SU-DHL-6 (cell line): ENCODE data around the gene MAST4.

ENCODE experiments used
- H2AFZ ChIP-seq: fragments of 200-600 bp; sonication (generic); 2 replicates; pipeline ENCODE4 v1.6.1; 2014; ENCODE audit warnings: low read depth, mild to moderate bottlenecking, moderate library complexity, mixed read lengths, antibody characterized with exemption, low read length; ENCODE audit not compliant: severe bottlenecking
- H3F3A ChIP-seq: fragments of 200-600 bp; shearing (Covaris generic); 2 replicates; pipeline ENCODE4 v1.6.0; 2016; ENCODE audit warnings: antibody characterized with exemption, mild to moderate bottlenecking; ENCODE audit not compliant: insufficient read depth
- H3K27ac ChIP-seq: fragments of 200-600 bp; sonication (generic); 2 replicates; pipeline ENCODE4 v1.5.1; 2016; ENCODE audit warnings: low read depth, mild to moderate bottlenecking, low read length, moderate library complexity, mixed read lengths
- H3K27me3 ChIP-seq: fragments of 200-600 bp; sonication (generic), shearing (Covaris generic); 2 replicates; pipeline ENCODE4 v1.6.0; 2014; ENCODE audit warnings: mild to moderate bottlenecking, low read length
- H3K36me3 ChIP-seq: fragments of 200-600 bp; sonication (generic); 2 replicates; pipeline ENCODE4 v1.6.1; 2014; ENCODE audit warnings: mild to moderate bottlenecking, low read length, mixed read lengths
- H3K4me2 ChIP-seq: fragments of 300-600, 200-600 bp; shearing (Covaris generic), sonication (generic); 2 replicates; pipeline ENCODE4 v1.6.0; 2014; ENCODE audit warnings: low read length, low read depth, mild to moderate bottlenecking; ENCODE audit not compliant: poor library complexity, severe bottlenecking
- H3K4me3 ChIP-seq: fragments of 200-600 bp; sonication (generic); 2 replicates; pipeline ENCODE4 v1.5.1; 2014; ENCODE audit warnings: antibody characterized with exemption, low read length, mild to moderate bottlenecking, mixed read lengths; ENCODE audit not compliant: insufficient read depth, poor library complexity, severe bottlenecking
- H3K79me2 ChIP-seq: fragments of 200-600 bp; sonication (generic); 2 replicates; pipeline ENCODE4 v1.6.1; 2014; ENCODE audit warnings: mild to moderate bottlenecking, low read length, moderate library complexity; ENCODE audit not compliant: insufficient read depth
- H3K9ac ChIP-seq: fragments of 200-600 bp; sonication (generic); 2 replicates; pipeline ENCODE4 v1.7.0; 2014; ENCODE audit warnings: mild to moderate bottlenecking, low read length
- H3K9me2 ChIP-seq: fragments of 200-600 bp; sonication (generic); replicated peaks from 2 replicates; pipeline ENCODE4 v1.6.1; 2014; ENCODE audit warnings: low read length; ENCODE audit not compliant: insufficient read depth
- H3K9me3 ChIP-seq: fragments of 200-600 bp; sonication (generic); 2 replicates; pipeline ENCODE4 v1.6.1; 2014; ENCODE audit warnings: low read length, mixed read lengths; ENCODE audit not compliant: insufficient read depth
- H4K20me1 ChIP-seq: fragments of 200-600 bp; sonication (generic); 2 replicates; pipeline ENCODE4 v1.6.1; 2014; ENCODE audit warnings: low read depth, mild to moderate bottlenecking, antibody characterized with exemption, low read length, moderate library complexity, mixed read lengths
- CTCF ChIP-seq: fragments of 200-600 bp; sonication (generic); IDR thresholded peaks from one replicate; pipeline ENCODE4 v1.5.1; 2017; ENCODE audit warnings: antibody characterized with exemption, mild to moderate bottlenecking, low read length, moderate library complexity; ENCODE audit not compliant: insufficient read depth, poor library complexity, severe bottlenecking
- EZH2phosphoT487 ChIP-seq: fragments of 200-600 bp; sonication (generic), shearing (Covaris generic); conservative IDR thresholded peaks from 2 replicates; pipeline ENCODE4 v1.6.1; 2018; ENCODE audit warnings: mild to moderate bottlenecking, antibody characterized with exemption, low read length, moderate library complexity, mixed read lengths

MAST4 gene

GRCh38 chr5:66886941-66887340 lies 290.7 kb downstream of the MAST4 start:
- Histone ChIP-seq H3K27me3 (no peaks in the 10 kb centered on the region), H3K27ac (no peak overlapping the region), H3K4me3 (no peak overlapping the region), H3K9me2 (no peaks in the 10 kb centered on the region), H3K4me2 (no peak overlapping the region), H3K79me2 (no peaks in the 10 kb centered on the region), H3F3A (no peaks in the 10 kb centered on the region), H4K20me1 (no peaks in the 10 kb centered on the region), H3K9me3 (no peaks in the 10 kb centered on the region), H3K9ac (no peak overlapping the region), H3K36me3 (no peaks in the 10 kb centered on the region), H2AFZ (no peak overlapping the region)
- TF ChIP-seq EZH2phosphoT487: no peak
- no peak for TF ChIP-seq CTCF

GRCh38 chr5:66888613-66889012 lies 292.4 kb downstream of the MAST4 start:
- Histone ChIP-seq H3K4me2 (no peak overlapping the region), H3K4me3 (no peak overlapping the region), H3K9ac (no peak overlapping the region), H2AFZ (no peak overlapping the region), H3F3A (no peaks in the 10 kb centered on the region), H4K20me1 (no peaks in the 10 kb centered on the region), H3K9me3 (no peaks in the 10 kb centered on the region), H3K36me3 (no peaks in the 10 kb centered on the region), H3K27me3 (no peaks in the 10 kb centered on the region), H3K79me2 (no peaks in the 10 kb centered on the region), H3K27ac (no peak overlapping the region), H3K9me2 (no peaks in the 10 kb centered on the region)
- TF ChIP-seq EZH2phosphoT487 (no peak), CTCF (no peak)

GRCh38 chr5:66889056-66889455 lies 292.9 kb downstream of the MAST4 start:
- Histone ChIP-seq H3K36me3 (no peaks in the 10 kb centered on the region), H3F3A (no peaks in the 10 kb centered on the region), H3K4me3 (no peak overlapping the region), H3K27me3 (no peaks in the 10 kb centered on the region), H3K4me2 (no peak overlapping the region), H3K27ac (no peak overlapping the region), H3K9ac (no peak overlapping the region), H3K79me2 (no peaks in the 10 kb centered on the region), H3K9me2 (no peaks in the 10 kb centered on the region), H3K9me3 (no peaks in the 10 kb centered on the region), H2AFZ (no peak overlapping the region), H4K20me1 (no peaks in the 10 kb centered on the region)
- TF ChIP-seq CTCF (no peak), EZH2phosphoT487 (no peak)
